K562 (cell line): ENCODE results near the gene SCYL1. TPM values are rescaled to one million over a fixed set of nuclear protein-coding genes. Genes with fewer than 3 reads are reported as not detected.
A peak's percentile ranks its signal among the peaks of the same experiment; 100 is the strongest.

Source experiments
- ARID4B ChIP-seq: sonication (generic); formaldehyde crosslinking; IDR thresholded peaks from 2 replicates; pipeline ENCODE4 v1.8.0; 2022; ENCODE audit warnings: mild to moderate bottlenecking, missing genetic modification reagents
- CBFA2T2 ChIP-seq: fragments of 450-650 bp; conservative IDR thresholded peaks from 2 replicates; pipeline ENCODE4 v1.6.1; 2017; ENCODE audit warnings: mild to moderate bottlenecking
- ELF4 ChIP-seq: fragments of 450-650 bp; formaldehyde crosslinking; IDR thresholded peaks from 2 replicates; pipeline ENCODE4 v1.4.0; 2022; ENCODE audit warnings: missing genetic modification characterization
- EP400 ChIP-seq: fragments of 450-650 bp; IDR thresholded peaks from 2 replicates; pipeline ENCODE4 v1.6.1; 2017; ENCODE audit warnings: antibody characterized with exemption, mild to moderate bottlenecking, moderate library complexity
- ETV6 ChIP-seq, 3 experiments: fragments of 150-350 bp in 1 of 3; sonication (generic) in 1 of 3; formaldehyde crosslinking in 1 of 3; IDR thresholded peaks; 2 replicates each; pipeline versions ENCODE4 v1.6.1 to v1.8.0; 2014 to 2022; ENCODE audit warnings: borderline replicate concordance in 2 of 3, low read depth in 2 of 3, antibody characterized with exemption in 1 of 3, low read length in 1 of 3, mild to moderate bottlenecking in 1 of 3, missing genetic modification reagents in 1 of 3
- MIER1 ChIP-seq: fragments of 450-650 bp; IDR thresholded peaks from 2 replicates; pipeline ENCODE4 v1.6.1; 2016; ENCODE audit warnings: antibody characterized with exemption, mild to moderate bottlenecking, low read depth
- MXD1 ChIP-seq: fragments of 250-450 bp; sonication (Bioruptor Pico); IDR thresholded peaks from 2 replicates; pipeline ENCODE4 v1.8.0; 2021; ENCODE audit warnings: borderline replicate concordance, mild to moderate bottlenecking, moderate library complexity; ENCODE audit not compliant: poor library complexity, severe bottlenecking
- NCOA2 ChIP-seq, 2 experiments: fragments of 450-650 bp; IDR thresholded peaks; 2 replicates each; pipeline ENCODE4 v1.6.1; 2018; ENCODE audit warnings: mild to moderate bottlenecking in 2 of 2, moderate library complexity in 1 of 2; ENCODE audit not compliant: partially characterized antibody in 2 of 2
- POLR2H ChIP-seq: IDR thresholded peaks from 2 replicates; pipeline ENCODE4 v1.6.1; 2016; ENCODE audit warnings: missing genetic modification characterization, low read depth, mild to moderate bottlenecking, control low read depth, missing compliant biosample characterization, moderate library complexity
- SAFB ChIP-seq: fragments of 200-400 bp; formaldehyde crosslinking; IDR thresholded peaks from 2 replicates; pipeline ENCODE4 v1.6.1; 2017; ENCODE audit warnings: low read depth, low read length, borderline replicate concordance
- SAP30 ChIP-seq: fragments of 200-600 bp; sonication (generic); IDR thresholded peaks from 2 replicates; pipeline ENCODE4 v1.6.1; 2012; ENCODE audit warnings: borderline replicate concordance, low read depth, mild to moderate bottlenecking, moderate library complexity, low read length, control low read depth, inconsistent platforms; ENCODE audit not compliant: insufficient read depth, poor library complexity, severe bottlenecking
- ZKSCAN1 ChIP-seq: fragments of 150-350 bp; IDR thresholded peaks from 2 replicates; pipeline ENCODE4 v1.6.1; 2016; ENCODE audit warnings: low read depth, low read length
- ZNF174 ChIP-seq: fragments of 250-450 bp; sonication (Bioruptor Pico); IDR thresholded peaks from 2 replicates; pipeline ENCODE4 v1.4.0; 2020; ENCODE audit warnings: mild to moderate bottlenecking
- ZNF24 ChIP-seq: fragments of 450-650 bp; IDR thresholded peaks from 2 replicates; pipeline ENCODE4 v1.6.1; 2016
- ZNF384 ChIP-seq: IDR thresholded peaks from 2 replicates; pipeline ENCODE4 v1.6.1; 2012; ENCODE audit warnings: low read depth, low read length, improper control_type of control experiment
- ZNF707 ChIP-seq: fragments of 250-450 bp; sonication (Bioruptor Pico); conservative IDR thresholded peaks from 2 replicates; pipeline ENCODE4 v1.8.0; 2022; ENCODE audit warnings: inconsistent platforms, mild to moderate bottlenecking, moderate library complexity
- polyA plus RNA-seq, 8 experiments: library from polyadenylated mRNA; depleted of rRNA in 4 of 8; stranded (reverse) in 5 of 8; unstranded in 3 of 8; fragments of >200 nt; fragmentation: Nextera tagmentation in 2 of 8; fragmentation: Illumina TruSeq in 1 of 8; extraction: Ambion mirVana in 2 of 8; extraction: Trizol in 1 of 8; gene quantifications; 2 replicates each; pipeline versions ENCODE4 v1.2.1 to v1.2.3, GENCODE V29; 2011 to 2014; ENCODE audit warnings: inconsistent platforms in 1 of 8, missing spikeins in 1 of 8
- total RNA-seq, 7 experiments: library from RNA; depleted of rRNA in 6 of 7; stranded (reverse); fragments of >200 nt in 6 of 7; fragmentation: Illumina TruSeq in 2 of 7; extraction: Trizol in 2 of 7; gene quantifications; 2 replicates each; pipeline versions ENCODE4 v1.2.1 to v1.2.3, GENCODE V29; 2011 to 2021; ENCODE audit warnings: low replicate concordance in 1 of 7
- TF ChIP-seq, protein P1 (sequence below): conservative IDR thresholded peaks from 2 replicates; pipeline ENCODE4 v1.6.1; 2011; ENCODE audit warnings: low read depth, mild to moderate bottlenecking, low read length; ENCODE audit not compliant: control insufficient read depth
- TF ChIP-seq, protein P2 (sequence below): fragments of 150-350 bp; conservative IDR thresholded peaks from 2 replicates; pipeline ENCODE4 v1.6.1; 2014; ENCODE audit warnings: low read length

The SCYL1 gene
- total and polyA plus RNA-seq, 9 of the 15 experiments (the other 6 are each of a cell fraction or from before 2014, with no cell fraction given), result 1.9 to 145 (median 57.6) TPM

GRCh38 chr11:65503949-65504673, 20.8 kb upstream of the SCYL1 start (continued):
- peak; percentile 43; the same call in 1 of the 2 replicates for TF ChIP-seq ARID4B (CRISPR knock-in tag)
- no peak for TF ChIP-seq ZNF707 (CRISPR knock-in tag)
- TF ChIP-seq SAFB, result no peak
- no peak for TF ChIP-seq MXD1 (CRISPR knock-in tag)
- TF ChIP-seq ZKSCAN1, result peak; percentile 15; the same call in 1 of the 2 replicates
- no peak for TF ChIP-seq ZNF174
- TF ChIP-seq ETV6 (IDR thresholded peaks at IDR 0.05; ENCODE audit: borderline replicate concordance in 1 of 2, low read depth in 2 of 2, low read length in 1 of 2), result peak; percentile 33 to 43; a peak in 1 of 4 replicates
- no peak for TF ChIP-seq ETV6 (CRISPR knock-in tag; IDR thresholded peaks at IDR 0.05; ENCODE audit: borderline replicate concordance)
- peak; percentile 79 for TF ChIP-seq POLR2H (tag)
- TF ChIP-seq EP400, result 0 out of 2 replicates have a peak, but pooled peaks have one; percentile 24
- no peak for TF ChIP-seq ZNF24
- peak; percentile 86 for TF ChIP-seq ZNF384
- TF ChIP-seq, protein P1, sequence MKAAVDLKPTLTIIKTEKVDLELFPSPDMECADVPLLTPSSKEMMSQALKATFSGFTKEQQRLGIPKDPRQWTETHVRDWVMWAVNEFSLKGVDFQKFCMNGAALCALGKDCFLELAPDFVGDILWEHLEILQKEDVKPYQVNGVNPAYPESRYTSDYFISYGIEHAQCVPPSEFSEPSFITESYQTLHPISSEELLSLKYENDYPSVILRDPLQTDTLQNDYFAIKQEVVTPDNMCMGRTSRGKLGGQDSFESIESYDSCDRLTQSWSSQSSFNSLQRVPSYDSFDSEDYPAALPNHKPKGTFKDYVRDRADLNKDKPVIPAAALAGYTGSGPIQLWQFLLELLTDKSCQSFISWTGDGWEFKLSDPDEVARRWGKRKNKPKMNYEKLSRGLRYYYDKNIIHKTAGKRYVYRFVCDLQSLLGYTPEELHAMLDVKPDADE, result peak; percentile 65
- peak; percentile 18; the same call in 1 of the 2 replicates for TF ChIP-seq ELF4 (CRISPR knock-in tag)
- no peak for TF ChIP-seq CBFA2T2
- no peak for TF ChIP-seq NCOA2 (IDR thresholded peaks at IDR 0.05; ENCODE audit: partially characterized antibody in 2 of 2)
- TF ChIP-seq, protein P2, sequence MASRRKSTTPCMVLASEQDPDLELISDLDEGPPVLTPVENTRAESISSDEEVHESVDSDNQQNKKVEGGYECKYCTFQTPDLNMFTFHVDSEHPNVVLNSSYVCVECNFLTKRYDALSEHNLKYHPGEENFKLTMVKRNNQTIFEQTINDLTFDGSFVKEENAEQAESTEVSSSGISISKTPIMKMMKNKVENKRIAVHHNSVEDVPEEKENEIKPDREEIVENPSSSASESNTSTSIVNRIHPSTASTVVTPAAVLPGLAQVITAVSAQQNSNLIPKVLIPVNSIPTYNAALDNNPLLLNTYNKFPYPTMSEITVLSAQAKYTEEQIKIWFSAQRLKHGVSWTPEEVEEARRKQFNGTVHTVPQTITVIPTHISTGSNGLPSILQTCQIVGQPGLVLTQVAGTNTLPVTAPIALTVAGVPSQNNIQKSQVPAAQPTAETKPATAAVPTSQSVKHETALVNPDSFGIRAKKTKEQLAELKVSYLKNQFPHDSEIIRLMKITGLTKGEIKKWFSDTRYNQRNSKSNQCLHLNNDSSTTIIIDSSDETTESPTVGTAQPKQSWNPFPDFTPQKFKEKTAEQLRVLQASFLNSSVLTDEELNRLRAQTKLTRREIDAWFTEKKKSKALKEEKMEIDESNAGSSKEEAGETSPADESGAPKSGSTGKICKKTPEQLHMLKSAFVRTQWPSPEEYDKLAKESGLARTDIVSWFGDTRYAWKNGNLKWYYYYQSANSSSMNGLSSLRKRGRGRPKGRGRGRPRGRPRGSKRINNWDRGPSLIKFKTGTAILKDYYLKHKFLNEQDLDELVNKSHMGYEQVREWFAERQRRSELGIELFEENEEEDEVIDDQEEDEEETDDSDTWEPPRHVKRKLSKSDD, result no peak
- TF ChIP-seq MIER1, result no peak
- TF ChIP-seq SAP30, result no peak
